Astrocyte of the spinal cord (primary cell): ENCODE data around the gene SLC9C2.
A peak's percentile ranks its signal among the peaks of the same experiment; 100 is the strongest.
"Not testable (repeated sequence)": the region's sequence is repeated elsewhere in the genome, so short reads cannot be mapped to it uniquely, and the experiment has no call there.

Experiments used
- DNase-seq: peaks from one replicate; pipeline ENCODE4 v3.0.0; 2011; ENCODE audit warnings: low read depth, low spot score
- H3K4me3 ChIP-seq: 2 replicates; pipeline ENCODE4 v1.5.1; 2011; ENCODE audit warnings: low read depth, mild to moderate bottlenecking, low read length, moderate library complexity
- in situ Hi-C: cut with HindIII; loops from 2 replicates; pipeline ENCODE4 v1.10.0; 2017; ENCODE audit warnings: low sequenced_read_pairs
- TF ChIP-seq, protein P1 (sequence below): IDR thresholded peaks from 2 replicates; pipeline ENCODE4 v1.5.1; 2012; ENCODE audit warnings: low read depth, mild to moderate bottlenecking, low read length, inconsistent platforms

Gene SLC9C2, protein sequence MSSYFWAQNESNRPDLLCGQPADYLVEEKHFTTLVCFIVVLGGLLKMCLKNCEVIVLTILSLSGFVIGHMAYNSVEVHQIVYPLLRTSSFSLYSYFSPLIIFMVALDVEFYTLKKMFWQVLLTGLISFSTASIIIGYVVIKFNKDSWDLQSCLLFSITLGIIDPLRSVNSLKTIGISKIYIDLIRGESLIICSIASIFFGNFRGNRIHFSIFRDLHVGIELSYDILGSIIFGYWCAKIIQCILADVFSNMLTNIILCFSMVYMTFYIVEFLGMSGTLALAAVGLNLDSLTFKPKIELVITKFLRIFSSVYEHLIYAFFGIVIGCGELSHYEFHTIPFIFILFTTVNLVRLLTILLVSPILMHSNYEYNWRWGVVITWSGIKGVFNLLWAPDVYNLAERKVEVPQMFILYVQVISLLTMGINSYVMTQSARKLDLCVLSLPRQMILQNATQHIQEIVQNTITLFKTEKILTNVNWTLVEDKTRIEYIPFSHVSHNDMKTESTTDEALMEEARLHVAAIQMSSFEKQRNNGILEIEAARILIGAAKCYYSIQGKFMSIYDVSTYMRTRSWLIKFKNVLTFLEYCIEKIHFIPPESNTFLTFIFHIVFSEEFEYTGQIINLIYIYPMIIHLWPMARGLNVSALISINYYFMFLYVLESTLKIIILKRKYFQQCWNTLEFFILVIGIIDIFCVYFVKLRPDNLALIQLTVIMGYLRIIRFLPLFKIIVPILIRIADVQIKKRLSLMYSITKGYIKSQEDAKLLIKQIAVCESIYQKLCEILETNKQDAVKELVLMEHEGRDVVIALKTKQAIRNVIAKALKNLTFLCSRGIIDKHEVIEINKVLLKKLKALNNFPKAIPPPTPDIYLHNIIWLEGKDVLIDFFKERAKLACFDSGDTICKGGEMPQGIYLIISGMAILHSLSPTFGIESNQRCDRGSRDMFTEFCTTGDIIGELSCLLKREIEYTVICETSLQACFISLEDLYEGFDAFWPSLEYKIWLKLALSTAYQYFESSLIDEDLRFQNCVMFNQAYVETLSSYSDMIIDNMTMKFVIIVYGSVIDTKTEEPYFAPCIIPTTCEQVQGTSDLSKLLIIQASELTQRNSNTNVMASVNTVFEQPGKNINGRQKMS

GRCh38 chr1:173603056-173603591 is at the start of gene SLC9C2:
Gene SLC9C2 (minus strand): TSS chr1:173603072. CDS start chr1:173601776, 1,296 bp downstream.
- peak; percentile 5 for DNase-seq
- in situ Hi-C loops, result no loop called here
- TF ChIP-seq, protein P1, sequence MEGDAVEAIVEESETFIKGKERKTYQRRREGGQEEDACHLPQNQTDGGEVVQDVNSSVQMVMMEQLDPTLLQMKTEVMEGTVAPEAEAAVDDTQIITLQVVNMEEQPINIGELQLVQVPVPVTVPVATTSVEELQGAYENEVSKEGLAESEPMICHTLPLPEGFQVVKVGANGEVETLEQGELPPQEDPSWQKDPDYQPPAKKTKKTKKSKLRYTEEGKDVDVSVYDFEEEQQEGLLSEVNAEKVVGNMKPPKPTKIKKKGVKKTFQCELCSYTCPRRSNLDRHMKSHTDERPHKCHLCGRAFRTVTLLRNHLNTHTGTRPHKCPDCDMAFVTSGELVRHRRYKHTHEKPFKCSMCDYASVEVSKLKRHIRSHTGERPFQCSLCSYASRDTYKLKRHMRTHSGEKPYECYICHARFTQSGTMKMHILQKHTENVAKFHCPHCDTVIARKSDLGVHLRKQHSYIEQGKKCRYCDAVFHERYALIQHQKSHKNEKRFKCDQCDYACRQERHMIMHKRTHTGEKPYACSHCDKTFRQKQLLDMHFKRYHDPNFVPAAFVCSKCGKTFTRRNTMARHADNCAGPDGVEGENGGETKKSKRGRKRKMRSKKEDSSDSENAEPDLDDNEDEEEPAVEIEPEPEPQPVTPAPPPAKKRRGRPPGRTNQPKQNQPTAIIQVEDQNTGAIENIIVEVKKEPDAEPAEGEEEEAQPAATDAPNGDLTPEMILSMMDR, result no peak
- no peak within 1 kb of the TSS for H3K4me3 ChIP-seq

DNA sequence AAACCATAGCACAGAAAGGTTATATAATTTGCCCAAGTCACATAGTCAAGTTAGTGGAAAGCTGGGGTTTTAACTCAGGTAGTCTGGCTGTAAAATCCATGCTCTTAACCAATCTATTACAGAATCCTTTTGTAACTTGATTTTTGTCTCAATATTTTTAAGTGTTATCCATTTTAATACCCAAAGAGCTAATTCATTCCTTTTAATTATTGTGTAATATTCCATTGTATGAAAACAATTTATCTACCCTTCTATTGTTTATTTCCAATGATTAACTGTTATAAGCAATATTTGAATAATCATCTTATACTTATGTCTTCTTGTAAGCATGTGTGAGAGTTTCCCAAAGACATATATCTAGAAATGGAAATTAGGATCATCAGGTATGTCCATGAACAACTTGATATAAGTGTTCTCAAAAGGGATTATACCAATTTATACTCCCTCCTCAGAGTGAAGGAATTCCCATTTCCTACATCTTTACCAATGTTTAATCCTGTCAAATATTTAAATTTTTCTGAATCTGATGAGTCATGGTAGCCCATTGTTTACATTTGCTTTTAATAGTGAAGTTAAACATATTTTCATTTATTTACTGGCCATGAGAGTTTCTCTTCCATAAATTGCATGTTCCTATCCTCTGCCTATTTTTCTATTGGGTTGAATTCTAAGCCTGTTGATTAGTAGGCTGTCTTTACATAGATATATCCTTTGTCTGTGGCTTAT is 46.2 kb upstream of the SLC9C2 start:
- TF ChIP-seq, protein P1, result no peak
- in situ Hi-C loops, result no loop called here
- no peak for DNase-seq
- no peak overlapping the region for H3K4me3 ChIP-seq

- no peak overlapping the region for H3K4me3 ChIP-seq
- DNase-seq, result no peak
- in situ Hi-C loops, result no loop called here
- TF ChIP-seq, protein P1, result no peak
Measured at GRCh38 chr1:173646656-173647055, 43.8 kb upstream of the SLC9C2 start.

DNA sequence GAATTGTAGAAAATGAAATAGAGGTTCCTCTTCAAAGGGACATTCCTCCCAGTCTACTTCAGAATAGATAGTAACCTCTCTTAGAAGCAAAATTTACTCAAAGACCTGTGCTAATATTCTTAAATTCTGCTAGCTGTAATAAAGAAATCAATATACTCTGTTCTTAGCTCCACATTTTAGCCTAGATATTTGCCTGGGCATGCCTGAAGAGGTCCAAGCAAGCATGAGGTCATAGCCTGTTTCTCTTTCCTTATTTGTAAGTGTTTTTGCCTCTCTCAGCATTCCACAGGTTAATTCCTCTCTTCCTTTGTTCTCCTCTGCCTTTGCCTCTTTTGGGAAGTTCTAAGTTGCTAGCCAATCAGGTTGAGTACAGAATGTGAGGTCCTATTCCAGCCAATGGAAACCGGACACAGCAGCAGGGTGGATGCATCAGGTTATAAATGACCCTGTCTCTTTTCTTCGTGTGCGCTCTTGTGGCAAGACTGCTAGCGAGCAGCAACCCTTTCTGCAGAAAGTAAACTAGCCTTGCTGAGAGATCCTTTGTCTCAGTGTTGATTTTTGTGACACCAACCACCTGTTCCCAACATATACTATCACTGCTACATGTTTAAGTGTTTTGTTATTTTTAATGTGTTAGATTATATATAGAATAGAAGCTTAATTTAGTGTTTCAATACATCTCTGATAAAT is 39.7 kb upstream of the SLC9C2 start:
- H3K4me3 ChIP-seq, in situ Hi-C loops, DNase-seq: not testable (repeated sequence)

- TF ChIP-seq, protein P1, result no peak
- in situ Hi-C loops, result no loop called here
- no peak overlapping the region for H3K4me3 ChIP-seq
- no peak for DNase-seq
Measured at GRCh38 chr1:173639102-173639501, 36.2 kb upstream of the SLC9C2 start.
